ENCODE data around the gene COX7A2. TPM values are rescaled to one million over a fixed set of nuclear protein-coding genes. Genes with fewer than 3 reads are reported as not detected.

Gene COX7A2
- total RNA-seq, 2 donors from 2014 or later = 50.1 to 139 TPM

DNA sequence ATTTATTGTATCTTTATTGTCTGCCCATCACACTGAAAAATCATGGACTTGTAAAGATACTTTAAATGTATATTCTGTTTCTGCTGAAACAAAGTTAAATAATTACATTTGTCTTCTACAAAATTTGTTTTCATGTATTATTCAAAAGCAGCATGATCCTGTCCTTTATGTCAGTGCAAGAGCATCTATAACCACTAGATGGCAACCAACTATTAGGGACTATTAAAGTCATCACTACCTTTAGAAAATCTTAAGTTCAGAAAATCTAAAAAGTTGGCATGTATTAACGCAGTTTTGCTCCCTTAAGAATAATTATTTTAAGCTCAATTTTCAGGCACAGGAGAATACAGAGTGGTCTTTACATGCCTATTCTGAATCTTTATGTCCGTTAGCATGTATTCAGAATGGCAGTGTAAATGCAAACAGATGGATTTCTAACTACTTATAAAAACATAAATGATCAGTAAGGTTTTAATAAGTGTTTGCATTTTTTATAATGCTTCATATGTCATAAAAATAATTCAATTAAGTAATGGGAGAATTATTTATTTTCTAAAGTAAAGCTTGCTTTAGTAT is 23.2 kb upstream of the COX7A2 start:
- WGBS, 2 donors = 42 to 54% methylated on average over 2 of the region's 2 CpGs
- intact Hi-C loops (cut with DNase I) = loop anchor here (10.0 kb wide), 1 partner anchor 258 kb away; no protein-coding TSS in a partner anchor

GRCh38 chr6:75263401-75263750 is 19.8 kb upstream of the COX7A2 start:
- H3K27ac ChIP-seq = no peak overlapping the region
- peaks cover 0 to 15% of the 10 kb centered on the region in 2 donors for H3K36me3 ChIP-seq (replicated peaks in 1 of 2; ENCODE audit: insufficient read depth in 1 of 2, low read depth in 2 of 2)
- TF ChIP-seq, protein P1, sequence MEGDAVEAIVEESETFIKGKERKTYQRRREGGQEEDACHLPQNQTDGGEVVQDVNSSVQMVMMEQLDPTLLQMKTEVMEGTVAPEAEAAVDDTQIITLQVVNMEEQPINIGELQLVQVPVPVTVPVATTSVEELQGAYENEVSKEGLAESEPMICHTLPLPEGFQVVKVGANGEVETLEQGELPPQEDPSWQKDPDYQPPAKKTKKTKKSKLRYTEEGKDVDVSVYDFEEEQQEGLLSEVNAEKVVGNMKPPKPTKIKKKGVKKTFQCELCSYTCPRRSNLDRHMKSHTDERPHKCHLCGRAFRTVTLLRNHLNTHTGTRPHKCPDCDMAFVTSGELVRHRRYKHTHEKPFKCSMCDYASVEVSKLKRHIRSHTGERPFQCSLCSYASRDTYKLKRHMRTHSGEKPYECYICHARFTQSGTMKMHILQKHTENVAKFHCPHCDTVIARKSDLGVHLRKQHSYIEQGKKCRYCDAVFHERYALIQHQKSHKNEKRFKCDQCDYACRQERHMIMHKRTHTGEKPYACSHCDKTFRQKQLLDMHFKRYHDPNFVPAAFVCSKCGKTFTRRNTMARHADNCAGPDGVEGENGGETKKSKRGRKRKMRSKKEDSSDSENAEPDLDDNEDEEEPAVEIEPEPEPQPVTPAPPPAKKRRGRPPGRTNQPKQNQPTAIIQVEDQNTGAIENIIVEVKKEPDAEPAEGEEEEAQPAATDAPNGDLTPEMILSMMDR (IDR thresholded peaks at IDR 0.05) = no peak
- no peak for TF ChIP-seq POLR2A (IDR thresholded peaks at IDR 0.05)
- intact Hi-C loops (cut with DNase I) = loop anchor here (10.0 kb wide), 1 partner anchor 261 kb away; no protein-coding TSS in a partner anchor
- H3K4me3 ChIP-seq = no peak overlapping the region
- peaks cover 18% of the 10 kb centered on the region for H3K4me1 ChIP-seq
- ATAC-seq (no peak), DNase-seq (no peak)
- no peaks in the 10 kb centered on the region for H3K27me3 ChIP-seq
- no peaks in the 10 kb centered on the region for H3K9me3 ChIP-seq

More for the DNA sequence above, 23.2 kb upstream of the COX7A2 start:
- no peaks in the 10 kb centered on the region for H3K27me3 ChIP-seq
- ATAC-seq (peak; percentile 72), DNase-seq (no peak)
- H3K4me3 ChIP-seq = no peak overlapping the region
- H3K9me3 ChIP-seq = no peaks in the 10 kb centered on the region
- no peak for TF ChIP-seq POLR2A (IDR thresholded peaks at IDR 0.05)
- TF ChIP-seq, protein P1 (IDR thresholded peaks at IDR 0.05) = peak; percentile 72 to 94 (median 81)
- peaks cover 0 to 8% of the 10 kb centered on the region in 2 donors for H3K36me3 ChIP-seq (replicated peaks in 1 of 2; ENCODE audit: insufficient read depth in 1 of 2, low read depth in 2 of 2)
- H3K27ac ChIP-seq = no peak overlapping the region
- H3K4me1 ChIP-seq = peaks cover 49% of the 10 kb centered on the region

DNA sequence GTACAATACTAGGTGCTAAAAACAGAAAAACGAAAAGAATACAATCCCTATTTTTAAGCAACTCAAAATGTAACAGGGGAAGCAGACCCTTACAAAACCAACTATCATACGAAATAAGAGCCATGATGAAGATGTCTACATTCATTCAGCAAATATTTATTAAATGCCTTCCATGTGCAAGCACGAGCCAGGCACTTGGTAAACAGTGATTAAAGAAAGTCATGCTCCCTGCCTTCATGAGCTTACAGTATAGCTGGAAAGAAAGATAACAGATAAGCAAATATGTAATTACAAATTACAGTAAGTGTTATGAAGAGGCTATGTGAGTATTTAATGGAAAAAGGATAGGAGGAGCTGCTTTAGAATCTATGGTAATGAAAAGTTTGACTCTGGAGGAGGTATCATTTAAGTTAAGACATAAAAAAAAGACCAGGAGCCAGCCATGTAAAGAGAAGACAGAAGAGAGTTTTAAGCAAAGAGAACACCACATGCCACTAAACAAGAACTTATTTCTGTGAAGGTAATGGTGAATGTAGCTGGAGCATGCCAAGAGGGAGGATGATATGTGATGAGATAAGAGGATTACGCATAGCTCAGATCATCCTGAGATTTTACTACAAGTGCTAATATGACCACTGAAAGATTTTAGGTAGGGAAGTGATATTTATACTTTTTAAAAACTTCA is 19.3 kb upstream of the COX7A2 start:
- H3K27me3 ChIP-seq = no peaks in the 10 kb centered on the region
- 58 to 70% methylated on average over 4 of the region's 4 CpGs for WGBS, 2 donors
- DNase-seq (no peak), ATAC-seq (no peak)
- no peak overlapping the region for H3K27ac ChIP-seq
- no peaks in the 10 kb centered on the region for H3K9me3 ChIP-seq
- intact Hi-C loops (cut with DNase I) = loop anchor here (10.0 kb wide), 1 partner anchor 262 kb away; no protein-coding TSS in a partner anchor
- H3K36me3 ChIP-seq (replicated peaks in 1 of 2; ENCODE audit: insufficient read depth in 1 of 2, low read depth in 2 of 2) = peaks cover 0 to 18% of the 10 kb centered on the region in 2 donors
- peaks cover 13% of the 10 kb centered on the region for H3K4me1 ChIP-seq
- H3K4me3 ChIP-seq = no peak overlapping the region
- no peak for TF ChIP-seq POLR2A (IDR thresholded peaks at IDR 0.05)
- TF ChIP-seq, protein P1 (IDR thresholded peaks at IDR 0.05) = no peak

DNA sequence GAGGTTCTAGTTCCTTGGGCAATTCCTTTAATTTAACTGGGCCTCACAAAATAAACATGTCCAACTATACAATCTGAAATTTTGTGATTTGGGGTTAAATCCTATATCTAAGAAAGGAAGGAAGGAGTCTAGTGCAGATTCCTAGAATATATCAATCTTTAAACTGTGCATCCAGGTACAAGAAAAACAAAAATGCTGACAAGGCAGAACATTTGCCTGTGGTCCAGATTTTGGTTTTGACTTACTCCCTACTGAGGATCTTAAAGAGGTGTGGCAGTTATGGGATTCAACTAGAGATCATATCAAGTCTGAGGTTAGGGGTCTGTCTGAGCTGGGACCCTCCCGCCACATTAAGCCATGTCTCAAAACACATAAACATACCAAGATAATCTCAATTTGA is 17.7 kb upstream of the COX7A2 start:
- no peaks in the 10 kb centered on the region for H3K4me1 ChIP-seq
- no peak overlapping the region for H3K27ac ChIP-seq
- 92 to 100% methylated on average over 1 of the region's 1 CpG for WGBS, 2 donors
- TF ChIP-seq, protein P1 (IDR thresholded peaks at IDR 0.05) = no peak
- no peak for TF ChIP-seq POLR2A (IDR thresholded peaks at IDR 0.05)
- DNase-seq (no peak), ATAC-seq (no peak)
- no peaks in the 10 kb centered on the region for H3K9me3 ChIP-seq
- intact Hi-C loops (cut with DNase I) = loop anchor here (10.0 kb wide), 1 partner anchor 264 kb away; no protein-coding TSS in a partner anchor
- H3K36me3 ChIP-seq (replicated peaks in 1 of 2; ENCODE audit: insufficient read depth in 1 of 2, low read depth in 2 of 2) = peaks cover 0 to 20% of the 10 kb centered on the region in 2 donors
- H3K27me3 ChIP-seq = no peaks in the 10 kb centered on the region
- no peak overlapping the region for H3K4me3 ChIP-seq
